GM11168 (cell line): ENCODE results near the gene TGM2.

Experiments
- in situ Hi-C: fragments of 300-500 bp; cut with MboI; formaldehyde crosslinking; loops from one replicate; pipeline ENCODE4 v1.12.0; 2022; ENCODE audit warnings: low sequenced_read_pairs; ENCODE audit not compliant: unreplicated experiment

The TGM2 gene

GRCh38 chr20:38135271-38135650, 29.8 kb downstream of the TGM2 start:
- in situ Hi-C loops: no loop called here

- in situ Hi-C loops: no loop called here
These were observed 30.4 kb downstream of the TGM2 start for GRCh38 chr20:38134427-38135270.

GRCh38 chr20:38133680-38134426, 31.2 kb downstream of the TGM2 start:
- in situ Hi-C loops: no loop called here

- in situ Hi-C loops: no loop called here
These were observed 32.1 kb downstream of the TGM2 start for GRCh38 chr20:38132910-38133501.

GRCh38 chr20:38132156-38132909, 32.7 kb downstream of the TGM2 start:
- in situ Hi-C loops: no loop called here

- in situ Hi-C loops: no loop called here
These were observed 33.4 kb downstream of the TGM2 start for GRCh38 chr20:38131588-38132121.

- in situ Hi-C loops: no loop called here
These were observed 34.1 kb downstream of the TGM2 start for GRCh38 chr20:38130687-38131587.

- in situ Hi-C loops: no loop called here
These were observed 35.0 kb downstream of the TGM2 start for GRCh38 chr20:38129893-38130609.

- in situ Hi-C loops: no loop called here
These were observed 35.7 kb downstream of the TGM2 start for GRCh38 chr20:38129248-38129865.

- in situ Hi-C loops: no loop called here
These were observed 36.4 kb downstream of the TGM2 start for GRCh38 chr20:38128691-38129090.

GRCh38 chr20:38127920-38128528, 37.0 kb downstream of the TGM2 start:
- in situ Hi-C loops: no loop called here

GRCh38 chr20:38126932-38127621, 38.0 kb downstream of the TGM2 start:
- in situ Hi-C loops: no loop called here

- in situ Hi-C loops: no loop called here
These were observed 38.7 kb downstream of the TGM2 start for GRCh38 chr20:38126146-38126921.

GRCh38 chr20:38125157-38126056, 39.7 kb downstream of the TGM2 start:
- in situ Hi-C loops: no loop called here

GRCh38 chr20:38123021-38123587, 42.0 kb downstream of the TGM2 start:
- in situ Hi-C loops: no loop called here
